Measurements from ENCODE around the gene EVA1A.

Gene EVA1A

DNA sequence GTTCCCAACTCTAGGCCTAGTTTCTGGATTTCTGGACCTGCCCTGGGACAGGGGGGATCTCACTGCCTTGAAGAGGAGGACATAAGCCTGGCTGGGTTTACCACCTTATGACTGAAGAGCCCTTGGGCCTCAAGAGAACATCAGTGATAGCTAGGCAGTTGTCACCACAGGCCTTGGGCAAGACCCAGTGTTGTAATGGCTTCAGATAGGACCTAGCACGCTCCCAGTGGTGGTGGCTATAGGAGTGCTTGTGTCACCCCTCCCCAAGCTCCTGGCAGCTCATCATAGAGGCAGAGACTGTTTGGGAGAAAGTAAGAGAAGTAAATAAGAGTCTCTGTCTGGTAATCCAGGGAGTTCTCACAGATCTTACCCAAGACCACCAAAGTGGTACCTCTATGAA lies 19.4 kb upstream of the EVA1A start:
- H2BK120ac ChIP-seq (ENCODE audit: low read depth, low read length), result no peak overlapping the region
- H4K91ac ChIP-seq (ENCODE audit: low read length), result no peak overlapping the region
- H2AFZ ChIP-seq (ENCODE audit: low read depth, low read length), result no peak overlapping the region
- H2BK5ac ChIP-seq (ENCODE audit: low read depth, low read length, poor library complexity, severe bottlenecking), result no peak overlapping the region
- H2BK12ac ChIP-seq (ENCODE audit: low read length in 2 of 2), result no peak overlapping the region
- H3K14ac ChIP-seq (ENCODE audit: low read length in 2 of 2), result no peak overlapping the region
- no peak overlapping the region for H3K18ac ChIP-seq (ENCODE audit: low read depth in 1 of 2, low read length in 2 of 2)
- H3K79me1 ChIP-seq (replicated peaks; ENCODE audit: low read length, poor library complexity, severe bottlenecking), result peaks cover 2% of the 10 kb centered on the region
- no peaks in the 10 kb centered on the region for H3K36me3 ChIP-seq (ENCODE audit: control insufficient read depth in 1 of 2, insufficient read depth in 2 of 2, low read depth in 1 of 2, low read length in 2 of 2)
- no peaks in the 10 kb centered on the region for H3K27me3 ChIP-seq (ENCODE audit: control insufficient read depth in 1 of 2, insufficient read depth in 1 of 2, low read length in 2 of 2)
- H3K4me1 ChIP-seq (ENCODE audit: control insufficient read depth, insufficient read depth, low read depth, low read length), result no peaks in the 10 kb centered on the region
- H3K4me2 ChIP-seq (ENCODE audit: low read length, poor library complexity, severe bottlenecking), result no peak overlapping the region
- H3K23ac ChIP-seq (ENCODE audit: low read length in 2 of 2), result no peak overlapping the region
- no peak overlapping the region for H3K27ac ChIP-seq (ENCODE audit: low read length, poor library complexity, severe bottlenecking)
- no peak overlapping the region for H3K4ac ChIP-seq (ENCODE audit: low read depth in 1 of 2, low read length in 2 of 2)
- WGBS, result 75% methylated on average over 1 of the region's 1 CpG
- no peaks in the 10 kb centered on the region for H3K9me3 ChIP-seq (ENCODE audit: control insufficient read depth, low read length)
- no peak for DNase-seq
- H2BK15ac ChIP-seq (ENCODE audit: low read depth, poor library complexity, severe bottlenecking), result no peak overlapping the region
- H2AK5ac ChIP-seq (ENCODE audit: low read length, severe bottlenecking), result no peak overlapping the region
- H4K8ac ChIP-seq (ENCODE audit: low read length), result no peak overlapping the region
- H3K9ac ChIP-seq (ENCODE audit: low read length), result no peak overlapping the region
- H3K4me3 ChIP-seq (ENCODE audit: insufficient read depth in 1 of 2, low read depth in 1 of 2, low read length in 2 of 2), result no peak overlapping the region

- H3K27ac ChIP-seq (ENCODE audit: low read length, poor library complexity, severe bottlenecking), result no peak overlapping the region
- no peak overlapping the region for H4K91ac ChIP-seq (ENCODE audit: low read length)
- no peaks in the 10 kb centered on the region for H3K9me3 ChIP-seq (ENCODE audit: control insufficient read depth, low read length)
- H3K79me1 ChIP-seq (replicated peaks; ENCODE audit: low read length, poor library complexity, severe bottlenecking), result peaks cover 2% of the 10 kb centered on the region
- H2BK12ac ChIP-seq (ENCODE audit: low read length in 2 of 2), result no peak overlapping the region
- no peak overlapping the region for H2AFZ ChIP-seq (ENCODE audit: low read depth, low read length)
- H3K18ac ChIP-seq (ENCODE audit: low read depth in 1 of 2, low read length in 2 of 2), result no peak overlapping the region
- no peak overlapping the region for H3K14ac ChIP-seq (ENCODE audit: low read length in 2 of 2)
- no peak overlapping the region for H3K4me2 ChIP-seq (ENCODE audit: low read length, poor library complexity, severe bottlenecking)
- H3K9ac ChIP-seq (ENCODE audit: low read length), result no peak overlapping the region
- no peak overlapping the region for H3K4me3 ChIP-seq (ENCODE audit: insufficient read depth in 1 of 2, low read depth in 1 of 2, low read length in 2 of 2)
- H2BK5ac ChIP-seq (ENCODE audit: low read depth, low read length, poor library complexity, severe bottlenecking), result no peak overlapping the region
- H3K36me3 ChIP-seq (ENCODE audit: control insufficient read depth in 1 of 2, insufficient read depth in 2 of 2, low read depth in 1 of 2, low read length in 2 of 2), result no peaks in the 10 kb centered on the region
- H3K23ac ChIP-seq (ENCODE audit: low read length in 2 of 2), result no peak overlapping the region
- DNase-seq, result no peak
- H3K4me1 ChIP-seq (ENCODE audit: control insufficient read depth, insufficient read depth, low read depth, low read length), result no peaks in the 10 kb centered on the region
- no peaks in the 10 kb centered on the region for H3K27me3 ChIP-seq (ENCODE audit: control insufficient read depth in 1 of 2, insufficient read depth in 1 of 2, low read length in 2 of 2)
- no peak overlapping the region for H2AK5ac ChIP-seq (ENCODE audit: low read length, severe bottlenecking)
- no peak overlapping the region for H4K8ac ChIP-seq (ENCODE audit: low read length)
- no peak overlapping the region for H2BK15ac ChIP-seq (ENCODE audit: low read depth, poor library complexity, severe bottlenecking)
- no peak overlapping the region for H3K4ac ChIP-seq (ENCODE audit: low read depth in 1 of 2, low read length in 2 of 2)
- H2BK120ac ChIP-seq (ENCODE audit: low read depth, low read length), result no peak overlapping the region
Observed at GRCh38 chr2:75579186-75579585, 18.4 kb upstream of the EVA1A start.

DNA sequence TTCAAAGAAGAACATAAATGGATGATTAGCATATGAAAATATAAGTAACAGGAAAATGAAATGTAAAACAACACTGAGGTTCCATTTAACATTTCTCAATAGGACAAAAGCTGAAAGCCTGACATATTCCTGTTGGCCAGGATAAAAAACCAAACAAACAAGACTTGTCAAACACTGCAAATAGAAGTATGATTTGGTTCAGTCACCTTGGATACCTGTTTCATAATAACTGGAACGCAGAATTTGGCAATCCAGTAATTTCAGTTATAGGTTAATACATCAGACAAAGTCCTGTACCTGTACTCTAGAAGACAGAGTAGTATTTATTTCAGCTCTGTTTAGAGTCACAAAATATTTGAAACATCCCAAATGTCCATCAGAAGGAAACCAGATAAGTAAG lies 16.5 kb upstream of the EVA1A start:
- Histone ChIP-seq H2BK120ac (ENCODE audit: low read depth, low read length) (no peak overlapping the region), H3K4me1 (ENCODE audit: control insufficient read depth, insufficient read depth, low read depth, low read length) (peaks cover 1% of the 10 kb centered on the region), H3K4me3 (ENCODE audit: insufficient read depth in 1 of 2, low read depth in 1 of 2, low read length in 2 of 2) (no peak overlapping the region), H4K91ac (ENCODE audit: low read length) (no peak overlapping the region), H3K9me3 (ENCODE audit: control insufficient read depth, low read length) (no peaks in the 10 kb centered on the region), H2AFZ (ENCODE audit: low read depth, low read length) (no peak overlapping the region), H2BK5ac (ENCODE audit: low read depth, low read length, poor library complexity, severe bottlenecking) (no peak overlapping the region), H3K4ac (ENCODE audit: low read depth in 1 of 2, low read length in 2 of 2) (no peak overlapping the region), H3K9ac (ENCODE audit: low read length) (no peak overlapping the region), H3K36me3 (ENCODE audit: control insufficient read depth in 1 of 2, insufficient read depth in 2 of 2, low read depth in 1 of 2, low read length in 2 of 2) (no peaks in the 10 kb centered on the region), H3K23ac (ENCODE audit: low read length in 2 of 2) (no peak overlapping the region), H3K27ac (ENCODE audit: low read length, poor library complexity, severe bottlenecking) (no peak overlapping the region), H3K14ac (ENCODE audit: low read length in 2 of 2) (no peak overlapping the region), H2BK15ac (ENCODE audit: low read depth, poor library complexity, severe bottlenecking) (no peak overlapping the region), H3K4me2 (ENCODE audit: low read length, poor library complexity, severe bottlenecking) (no peak overlapping the region), H3K27me3 (ENCODE audit: control insufficient read depth in 1 of 2, insufficient read depth in 1 of 2, low read length in 2 of 2) (no peaks in the 10 kb centered on the region), H4K8ac (ENCODE audit: low read length) (no peak overlapping the region), H3K18ac (ENCODE audit: low read depth in 1 of 2, low read length in 2 of 2) (no peak overlapping the region), H2AK5ac (ENCODE audit: low read length, severe bottlenecking) (no peak overlapping the region), H2BK12ac (ENCODE audit: low read length in 2 of 2) (no peak overlapping the region), H3K79me1 (replicated peaks; ENCODE audit: low read length, poor library complexity, severe bottlenecking) (peaks cover 2% of the 10 kb centered on the region)
- WGBS, result no CpG with 5 or more reads among the region's 1 CpG
- DNase-seq, result no peak

DNA sequence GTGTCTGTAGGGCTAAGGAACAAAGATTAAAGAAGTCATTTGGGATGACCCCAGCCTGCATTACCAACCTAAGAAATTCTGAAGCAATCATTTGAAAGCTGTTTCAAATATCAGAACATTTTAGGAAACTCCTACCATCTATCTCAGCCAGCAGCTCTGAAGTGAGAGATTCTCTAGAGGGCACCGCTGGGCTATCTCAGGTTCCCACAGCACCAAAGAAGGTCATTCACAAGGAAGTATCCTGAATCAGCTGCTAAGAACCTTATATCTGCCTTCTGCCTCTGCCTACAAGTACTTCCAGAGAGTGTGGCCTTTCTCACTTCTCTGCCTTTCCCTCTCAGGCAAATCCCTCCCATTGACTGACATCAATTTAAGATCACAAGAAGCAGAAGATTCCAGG lies 13.4 kb upstream of the EVA1A start:
- Histone ChIP-seq H2BK120ac (ENCODE audit: low read depth, low read length) (no peak overlapping the region), H3K4ac (ENCODE audit: low read depth in 1 of 2, low read length in 2 of 2) (no peak overlapping the region), H3K23ac (ENCODE audit: low read length in 2 of 2) (no peak overlapping the region), H3K9me3 (ENCODE audit: control insufficient read depth, low read length) (no peaks in the 10 kb centered on the region), H3K4me3 (ENCODE audit: insufficient read depth in 1 of 2, low read depth in 1 of 2, low read length in 2 of 2) (no peak overlapping the region), H2BK12ac (ENCODE audit: low read length in 2 of 2) (no peak overlapping the region), H3K36me3 (ENCODE audit: control insufficient read depth in 1 of 2, insufficient read depth in 2 of 2, low read depth in 1 of 2, low read length in 2 of 2) (no peaks in the 10 kb centered on the region), H2BK15ac (ENCODE audit: low read depth, poor library complexity, severe bottlenecking) (no peak overlapping the region), H2AK5ac (ENCODE audit: low read length, severe bottlenecking) (no peak overlapping the region), H3K14ac (ENCODE audit: low read length in 2 of 2) (no peak overlapping the region), H3K27me3 (ENCODE audit: control insufficient read depth in 1 of 2, insufficient read depth in 1 of 2, low read length in 2 of 2) (no peaks in the 10 kb centered on the region), H2BK5ac (ENCODE audit: low read depth, low read length, poor library complexity, severe bottlenecking) (no peak overlapping the region), H4K8ac (ENCODE audit: low read length) (no peak overlapping the region), H2AFZ (ENCODE audit: low read depth, low read length) (no peak overlapping the region), H3K27ac (ENCODE audit: low read length, poor library complexity, severe bottlenecking) (no peak overlapping the region), H3K79me1 (replicated peaks; ENCODE audit: low read length, poor library complexity, severe bottlenecking) (peaks cover 3% of the 10 kb centered on the region), H3K18ac (ENCODE audit: low read depth in 1 of 2, low read length in 2 of 2) (no peak overlapping the region), H3K4me1 (ENCODE audit: control insufficient read depth, insufficient read depth, low read depth, low read length) (peaks cover 14% of the 10 kb centered on the region), H3K9ac (ENCODE audit: low read length) (no peak overlapping the region), H4K91ac (ENCODE audit: low read length) (no peak overlapping the region), H3K4me2 (ENCODE audit: low read length, poor library complexity, severe bottlenecking) (no peak overlapping the region)
- 66% methylated on average over 1 of the region's 1 CpG for WGBS
- no peak for DNase-seq
